ENCODE data around the gene KNTC1.
"Not testable (repeated sequence)": the region's sequence is repeated elsewhere in the genome, so short reads cannot be mapped to it uniquely, and the experiment has no call there.

Gene KNTC1

GRCh38 chr12:122569288-122569687 lies 42.2 kb downstream of the KNTC1 start:
- no peak for DNase-seq

GRCh38 chr12:122570006-122570405 lies 43.0 kb downstream of the KNTC1 start:
- DNase-seq, result not testable (repeated sequence)

- no peak for DNase-seq
These were observed 44.8 kb downstream of the KNTC1 start for GRCh38 chr12:122571821-122572220.

- not testable (repeated sequence) for DNase-seq
These were observed 56.2 kb downstream of the KNTC1 start for GRCh38 chr12:122583294-122583693.

- DNase-seq, result no peak
These were observed 57.3 kb downstream of the KNTC1 start for GRCh38 chr12:122584177-122584863.

- no peak for DNase-seq
These were observed 63.9 kb downstream of the KNTC1 start for GRCh38 chr12:122590990-122591389.

- not testable (repeated sequence) for DNase-seq
These were observed 64.9 kb downstream of the KNTC1 start for GRCh38 chr12:122591966-122592365.

GRCh38 chr12:122592543-122592942 lies 65.5 kb downstream of the KNTC1 start:
- not testable (repeated sequence) for DNase-seq

- no peak for DNase-seq
These were observed 66.9 kb downstream of the KNTC1 start for GRCh38 chr12:122593910-122594309.

GRCh38 chr12:122596838-122597237 lies 69.8 kb downstream of the KNTC1 start:
- DNase-seq, result no peak

GRCh38 chr12:122602456-122602855 lies 75.4 kb downstream of the KNTC1 start:
- no peak for DNase-seq

- DNase-seq, result no peak
These were observed 77.9 kb downstream of the KNTC1 start for GRCh38 chr12:122604993-122605392.

- DNase-seq, result no peak
These were observed 82.7 kb downstream of the KNTC1 start for GRCh38 chr12:122609732-122610131.

- no peak for DNase-seq
These were observed 83.2 kb downstream of the KNTC1 start for GRCh38 chr12:122610207-122610606.

- no peak for DNase-seq
These were observed 83.9 kb downstream of the KNTC1 start for GRCh38 chr12:122610911-122611310.

GRCh38 chr12:122614839-122615238 lies 87.8 kb downstream of the KNTC1 start:
- DNase-seq, result no peak

GRCh38 chr12:122615780-122616179 lies 88.7 kb downstream of the KNTC1 start:
- DNase-seq, result no peak

GRCh38 chr12:122635471-122635870 lies 108.4 kb downstream of the KNTC1 start:
- no peak for DNase-seq

GRCh38 chr12:122643207-122643805 lies 116.3 kb downstream of the KNTC1 start:
- DNase-seq, result no peak

- no peak for DNase-seq
These were observed 119.6 kb downstream of the KNTC1 start for GRCh38 chr12:122646517-122647217.

- no peak for DNase-seq
These were observed 124.6 kb downstream of the KNTC1 start for GRCh38 chr12:122651520-122652224.

- DNase-seq, result not testable (repeated sequence)
These were observed 126.2 kb downstream of the KNTC1 start for GRCh38 chr12:122653291-122653690.

GRCh38 chr12:122656298-122656697 lies 129.2 kb downstream of the KNTC1 start:
- no peak for DNase-seq

Data from T-helper 9 cell (primary cell).